ENCODE results near the gene LOXHD1.

LOXHD1 gene

GRCh38 chr18:46481048-46481846 is 175.8 kb downstream of the LOXHD1 start:
- H3K27me3 ChIP-seq, result no peaks in the 10 kb centered on the region
- no peaks in the 10 kb centered on the region for H3K4me1 ChIP-seq
- TF ChIP-seq Cebpa-rat (IDR thresholded peaks at IDR 0.05), result no peak
- H3K9me3 ChIP-seq (replicated peaks in 1 of 11), result peaks cover 8 to 21% (median 10%) of the 10 kb centered on the region in 11 experiments; a peak in 19 of 22 replicates
- H4K20me1 ChIP-seq, result no peaks in the 10 kb centered on the region
- H3K36me3 ChIP-seq, result peaks cover 0 to 8% (median 0%) of the 10 kb centered on the region in 11 experiments; a peak in 1 of 22 replicates
- no peak overlapping the region for H3K4me3 ChIP-seq
- H3K9ac ChIP-seq, result no peak overlapping the region
- no peak overlapping the region for H3K27ac ChIP-seq
- no peak overlapping the region for H3K4me2 ChIP-seq

GRCh38 chr18:46480226-46480625 is 176.8 kb downstream of the LOXHD1 start:
- no peak overlapping the region for H3K9ac ChIP-seq
- TF ChIP-seq Cebpa-rat (IDR thresholded peaks at IDR 0.05), result no peak
- no peak overlapping the region for H3K27ac ChIP-seq
- peaks cover 0 to 8% (median 0%) of the 10 kb centered on the region in 11 experiments; a peak in 1 of 22 replicates for H3K36me3 ChIP-seq
- H3K4me2 ChIP-seq, result no peak overlapping the region
- H4K20me1 ChIP-seq, result no peaks in the 10 kb centered on the region
- no peaks in the 10 kb centered on the region for H3K27me3 ChIP-seq
- no peak overlapping the region for H3K4me3 ChIP-seq
- peaks cover 8 to 21% (median 10%) of the 10 kb centered on the region in 11 experiments; a peak in 19 of 22 replicates for H3K9me3 ChIP-seq (replicated peaks in 1 of 11)
- H3K4me1 ChIP-seq, result no peaks in the 10 kb centered on the region

DNA sequence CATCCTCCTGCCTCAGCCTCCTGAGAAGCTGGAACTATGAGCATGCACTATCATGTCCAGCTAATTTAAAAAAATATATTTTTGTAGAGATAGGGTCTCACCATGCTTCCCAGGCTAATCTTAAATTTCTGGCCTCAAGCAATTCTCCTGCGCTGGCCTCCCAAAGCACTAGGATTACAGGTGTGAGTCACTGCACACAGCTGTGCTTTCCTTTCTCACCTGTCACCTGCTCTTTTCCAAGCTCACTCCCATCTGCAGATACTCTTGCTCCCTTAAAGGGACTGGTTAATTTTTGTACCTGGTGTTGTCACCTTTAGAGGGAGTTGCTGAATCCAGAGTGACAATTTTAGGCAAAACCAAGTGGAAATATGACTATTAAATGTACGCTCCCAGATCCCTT is 178.2 kb downstream of the LOXHD1 start:
- H3K27me3 ChIP-seq, result no peaks in the 10 kb centered on the region
- H3K9ac ChIP-seq, result no peak overlapping the region
- H3K36me3 ChIP-seq, result peaks cover 0 to 8% (median 0%) of the 10 kb centered on the region in 11 experiments; a peak in 1 of 22 replicates
- H3K27ac ChIP-seq, result no peak overlapping the region
- H4K20me1 ChIP-seq, result no peaks in the 10 kb centered on the region
- TF ChIP-seq Cebpa-rat (IDR thresholded peaks at IDR 0.05), result no peak
- H3K4me1 ChIP-seq, result no peaks in the 10 kb centered on the region
- no peak overlapping the region for H3K4me3 ChIP-seq
- H3K9me3 ChIP-seq (replicated peaks in 1 of 11), result peaks cover 8 to 21% (median 10%) of the 10 kb centered on the region in 11 experiments; a peak in 19 of 22 replicates
- no peak overlapping the region for H3K4me2 ChIP-seq

DNA sequence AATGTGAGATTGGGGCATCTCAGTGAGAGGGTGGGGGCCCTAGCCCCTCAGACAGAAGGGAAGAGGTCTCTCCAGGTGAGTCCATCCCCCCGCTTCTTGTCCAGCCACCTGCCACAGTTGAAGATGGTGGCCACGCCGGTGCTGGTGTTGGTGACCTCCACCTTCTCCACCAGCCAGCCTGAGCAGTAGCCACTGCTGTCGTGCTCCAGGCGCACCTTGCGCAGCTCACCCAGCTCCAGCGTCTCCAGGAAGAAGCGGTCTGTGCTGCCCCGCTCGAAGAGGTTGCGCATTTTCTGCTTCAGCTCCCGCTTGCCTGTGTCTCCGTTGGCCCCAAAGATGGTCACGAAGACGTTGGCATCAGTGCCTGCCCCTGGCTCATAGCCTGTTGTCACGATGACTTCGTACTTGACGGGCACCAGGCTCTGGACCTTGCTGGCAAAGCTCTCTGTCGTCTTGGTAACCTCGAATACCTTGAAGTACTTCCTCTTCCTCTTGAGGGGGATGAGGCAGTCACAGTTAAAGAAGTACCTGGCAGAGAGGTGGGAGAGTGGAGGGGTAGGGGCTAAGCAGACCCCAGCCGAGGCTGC is 179.5 kb downstream of the LOXHD1 start:
- no peak overlapping the region for H3K27ac ChIP-seq
- H3K4me1 ChIP-seq, result no peaks in the 10 kb centered on the region
- no peaks in the 10 kb centered on the region for H3K27me3 ChIP-seq
- no peak overlapping the region for H3K4me2 ChIP-seq
- no peaks in the 10 kb centered on the region for H4K20me1 ChIP-seq
- no peak overlapping the region for H3K4me3 ChIP-seq
- TF ChIP-seq Cebpa-rat (IDR thresholded peaks at IDR 0.05), result no peak
- H3K9ac ChIP-seq, result no peak overlapping the region
- peaks cover 6 to 12% (median 8%) of the 10 kb centered on the region in 11 experiments; a peak in 19 of 22 replicates for H3K9me3 ChIP-seq (replicated peaks in 1 of 11)
- H3K36me3 ChIP-seq, result peaks cover 0 to 4% (median 0%) of the 10 kb centered on the region in 11 experiments; a peak in 1 of 22 replicates

DNA sequence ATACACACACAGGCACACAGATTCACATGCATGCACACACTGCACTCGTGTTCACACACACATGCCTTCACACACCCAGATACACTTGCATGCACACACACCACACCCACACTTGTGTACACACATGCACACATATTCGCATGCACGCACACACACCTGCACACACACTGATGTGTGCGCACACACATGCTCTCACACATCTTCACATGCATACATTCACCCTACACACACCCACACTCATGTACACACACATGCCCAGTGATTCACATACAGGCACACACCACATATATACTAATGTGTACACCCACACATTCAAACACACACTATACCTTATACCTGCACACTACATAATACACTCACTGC is 181.6 kb downstream of the LOXHD1 start:
- no peak overlapping the region for H3K9ac ChIP-seq

GRCh38 chr18:46474487-46475389 is 182.3 kb downstream of the LOXHD1 start:
- H3K27ac ChIP-seq, result no peak overlapping the region
- no peaks in the 10 kb centered on the region for H3K9me3 ChIP-seq (replicated peaks in 1 of 11)
- no peaks in the 10 kb centered on the region for H3K27me3 ChIP-seq
- H3K9ac ChIP-seq, result no peak overlapping the region
- H3K4me3 ChIP-seq, result no peak overlapping the region
- no peaks in the 10 kb centered on the region for H3K36me3 ChIP-seq
- no peak overlapping the region for H3K4me2 ChIP-seq
- H4K20me1 ChIP-seq, result no peaks in the 10 kb centered on the region
- H3K4me1 ChIP-seq, result no peaks in the 10 kb centered on the region
- TF ChIP-seq Cebpa-rat (IDR thresholded peaks at IDR 0.05), result no peak

More for the DNA sequence above, 181.6 kb downstream of the LOXHD1 start:
- Histone ChIP-seq H3K27ac (no peak overlapping the region), H3K27me3 (no peaks in the 10 kb centered on the region), H3K36me3 (no peaks in the 10 kb centered on the region), H3K4me1 (no peaks in the 10 kb centered on the region), H3K9me3 (replicated peaks in 1 of 11) (no peaks in the 10 kb centered on the region), H3K4me2 (no peak overlapping the region), H3K4me3 (no peak overlapping the region), H4K20me1 (no peaks in the 10 kb centered on the region)
- no peak for TF ChIP-seq Cebpa-rat (IDR thresholded peaks at IDR 0.05)

- Histone ChIP-seq H3K27me3 (no peaks in the 10 kb centered on the region), H3K4me3 (no peak overlapping the region), H3K27ac (no peak overlapping the region), H3K4me2 (no peak overlapping the region), H4K20me1 (no peaks in the 10 kb centered on the region), H3K4me1 (no peaks in the 10 kb centered on the region), H3K9ac (no peak overlapping the region), H3K36me3 (no peaks in the 10 kb centered on the region), H3K9me3 (replicated peaks in 1 of 11) (no peaks in the 10 kb centered on the region)
- TF ChIP-seq Cebpa-rat (IDR thresholded peaks at IDR 0.05), result no peak
Measured at GRCh38 chr18:46471809-46472498, 185.1 kb downstream of the LOXHD1 start.

- Histone ChIP-seq H3K36me3 (no peaks in the 10 kb centered on the region), H3K9ac (no peak overlapping the region), H3K9me3 (replicated peaks in 1 of 11) (no peaks in the 10 kb centered on the region), H3K27ac (no peak overlapping the region), H3K4me3 (no peak overlapping the region), H3K4me1 (peaks cover 0 to 9% (median 2%) of the 10 kb centered on the region in 10 experiments; a peak in 6 of 20 replicates), H3K4me2 (no peak overlapping the region), H4K20me1 (no peaks in the 10 kb centered on the region), H3K27me3 (no peaks in the 10 kb centered on the region)
- no peak for TF ChIP-seq Cebpa-rat (IDR thresholded peaks at IDR 0.05)
Measured at GRCh38 chr18:46470714-46471113, 186.3 kb downstream of the LOXHD1 start.

Measured in BLaER1 treated with 17β-estradiol and CSF1 and Interleukin-3, amounts not matched to agents 10 nM and 100 nM (cell line).